NCI-H2196 treated with DMSO at 0.1 percent for 48 hours (cell line): ENCODE measurements around the gene TEKT3.

Experiments used
- DNase-seq: peaks from one replicate; lab custom pipeline; 2025; ENCODE audit not compliant: unreplicated experiment; lab: John Stamatoyannopoulos, UW

The TEKT3 gene

GRCh38 chr17:15350777-15351477 lies 9.5 kb upstream of the TEKT3 start:
- DNase-seq = no peak

- DNase-seq = no peak
Observed at GRCh38 chr17:15349119-15349518, 7.7 kb upstream of the TEKT3 start.

GRCh38 chr17:15348021-15348420 lies 6.6 kb upstream of the TEKT3 start:
- peak; percentile 2 for DNase-seq

- DNase-seq = no peak
Observed at GRCh38 chr17:15346066-15346595, 4.7 kb upstream of the TEKT3 start.

- no peak for DNase-seq
Observed at GRCh38 chr17:15343749-15344148, 2.4 kb upstream of the TEKT3 start.

GRCh38 chr17:15342460-15342859 lies 1.1 kb upstream of the TEKT3 start:
- DNase-seq = no peak

GRCh38 chr17:15341966-15342365 lies 569 bp upstream of the TEKT3 start:
- DNase-seq = no peak

- DNase-seq = no peak
Observed at GRCh38 chr17:15340966-15341365, 431 bp downstream of the TEKT3 start.

- DNase-seq = no peak
Observed at GRCh38 chr17:15335446-15335845, 6.0 kb downstream of the TEKT3 start.

- DNase-seq = no peak
Observed at GRCh38 chr17:15334266-15334665, 7.1 kb downstream of the TEKT3 start.

GRCh38 chr17:15332338-15332737 lies 9.1 kb downstream of the TEKT3 start:
- no peak for DNase-seq

GRCh38 chr17:15323131-15323530 lies 18.3 kb downstream of the TEKT3 start:
- DNase-seq = no peak

GRCh38 chr17:15321556-15322251 lies 19.7 kb downstream of the TEKT3 start:
- DNase-seq = no peak

- DNase-seq = no peak
Observed at GRCh38 chr17:15319452-15320010, 21.9 kb downstream of the TEKT3 start.

GRCh38 chr17:15311996-15312395 lies 29.4 kb downstream of the TEKT3 start:
- DNase-seq = no peak

GRCh38 chr17:15309793-15310192 lies 31.6 kb downstream of the TEKT3 start:
- DNase-seq = no peak

- DNase-seq = no peak
Observed at GRCh38 chr17:15309236-15309635, 32.2 kb downstream of the TEKT3 start.

GRCh38 chr17:15308758-15309157 lies 32.6 kb downstream of the TEKT3 start:
- DNase-seq = no peak

GRCh38 chr17:15307710-15308111 lies 33.7 kb downstream of the TEKT3 start:
- no peak for DNase-seq

GRCh38 chr17:15303851-15304250 lies 37.5 kb downstream of the TEKT3 start:
- DNase-seq = no peak

- no peak for DNase-seq
Observed at GRCh38 chr17:15303268-15303667, 38.1 kb downstream of the TEKT3 start.

GRCh38 chr17:15301845-15302244 lies 39.6 kb downstream of the TEKT3 start:
- DNase-seq = no peak
